ENCODE results near the gene HOTAIR. TPM values are rescaled to one million over a fixed set of nuclear protein-coding genes. Genes with fewer than 3 reads are reported as not detected.

HOTAIR gene
- polyA plus RNA-seq, 1 experiment: not detected

- Histone ChIP-seq H3K27me3 (ENCODE audit: control insufficient read depth, insufficient read depth, low read length) (peaks cover 94% of the 10 kb centered on the region), H3K9me3 (ENCODE audit: control insufficient read depth, insufficient read depth, low read length) (peaks cover 15% of the 10 kb centered on the region; the same call in 1 of the 2 replicates), H3K4me3 (ENCODE audit: low read depth, low read length) (no peak overlapping the region), H3K27ac (ENCODE audit: low read depth, low read length) (no peak overlapping the region)
- ChIA-PET CTCF (no interaction called here), POLR2A (no interaction called here)
- no peak for DNase-seq (ENCODE audit: low read depth, low spot score)
- TF ChIP-seq CTCF (IDR thresholded peaks at IDR 0.05; ENCODE audit: low read depth, low read length): no peak
Observed at GRCh38 chr12:53937596-53938325, 37.0 kb downstream of the HOTAIR start.

- DNase-seq (ENCODE audit: low read depth, low spot score): no peak
- POLR2A ChIA-PET: no interaction called here
- CTCF ChIA-PET: no interaction called here
- no peak for TF ChIP-seq CTCF (IDR thresholded peaks at IDR 0.05; ENCODE audit: low read depth, low read length)
- H3K4me3 ChIP-seq (ENCODE audit: low read depth, low read length): no peak overlapping the region
- H3K27me3 ChIP-seq (ENCODE audit: control insufficient read depth, insufficient read depth, low read length): peaks cover 96% of the 10 kb centered on the region
- peaks cover 15% of the 10 kb centered on the region; the same call in 1 of the 2 replicates for H3K9me3 ChIP-seq (ENCODE audit: control insufficient read depth, insufficient read depth, low read length)
- H3K27ac ChIP-seq (ENCODE audit: low read depth, low read length): no peak overlapping the region
Observed at GRCh38 chr12:53937099-53937498, 37.7 kb downstream of the HOTAIR start.

- Histone ChIP-seq H3K4me3 (ENCODE audit: low read depth, low read length) (no peak overlapping the region), H3K27me3 (ENCODE audit: control insufficient read depth, insufficient read depth, low read length) (peaks cover 95% of the 10 kb centered on the region), H3K27ac (ENCODE audit: low read depth, low read length) (no peak overlapping the region), H3K9me3 (ENCODE audit: control insufficient read depth, insufficient read depth, low read length) (peaks cover 15% of the 10 kb centered on the region; the same call in 1 of the 2 replicates)
- CTCF ChIA-PET: no interaction called here
- no peak for DNase-seq (ENCODE audit: low read depth, low spot score)
- POLR2A ChIA-PET: no interaction called here
- no peak for TF ChIP-seq CTCF (IDR thresholded peaks at IDR 0.05; ENCODE audit: low read depth, low read length)
Observed at GRCh38 chr12:53935383-53936341, 39.1 kb downstream of the HOTAIR start.

- ChIA-PET POLR2A (no interaction called here), CTCF (no interaction called here)
Observed at GRCh38 chr12:53932915-53933314, 41.8 kb downstream of the HOTAIR start.

More at GRCh38 chr12:53932915-53933314, 41.8 kb downstream of the HOTAIR start:
- DNase-seq (ENCODE audit: low read depth, low spot score): no peak
- Histone ChIP-seq H3K27ac (ENCODE audit: low read depth, low read length) (no peak overlapping the region), H3K4me3 (ENCODE audit: low read depth, low read length) (no peak overlapping the region), H3K27me3 (ENCODE audit: control insufficient read depth, insufficient read depth, low read length) (peaks cover 96% of the 10 kb centered on the region), H3K9me3 (ENCODE audit: control insufficient read depth, insufficient read depth, low read length) (peaks cover 1% of the 10 kb centered on the region; the same call in 1 of the 2 replicates)
- no peak for TF ChIP-seq CTCF (IDR thresholded peaks at IDR 0.05; ENCODE audit: low read depth, low read length)

All from AG04450 (cell line).